Gastroesophageal sphincter (tissue), 3 donors: ENCODE results near the gene FHAD1.

Source experiments
- POLR2A ChIP-seq, 2 donors: fragments of 450-650 bp; IDR thresholded peaks; one replicate each; pipeline ENCODE4 v1.6.1; 2017; ENCODE audit warnings: antibody characterized with exemption in 2 of 2, mild to moderate bottlenecking in 2 of 2, moderate library complexity in 1 of 2
- TF ChIP-seq, protein P1 (sequence below), 4 experiments: fragments of 200-600 bp in 2 of 4; fragments of 450-650 bp in 2 of 4; sonication (generic) in 1 of 4; IDR thresholded peaks; one replicate each; pipeline ENCODE4 v1.5.1; 2017 to 2019; ENCODE audit warnings: antibody characterized with exemption in 4 of 4, mild to moderate bottlenecking in 2 of 4, moderate library complexity in 2 of 4

GRCh38 chr1:15429701-15430149 lies 182.7 kb downstream of the FHAD1 start:
- TF ChIP-seq, protein P1, sequence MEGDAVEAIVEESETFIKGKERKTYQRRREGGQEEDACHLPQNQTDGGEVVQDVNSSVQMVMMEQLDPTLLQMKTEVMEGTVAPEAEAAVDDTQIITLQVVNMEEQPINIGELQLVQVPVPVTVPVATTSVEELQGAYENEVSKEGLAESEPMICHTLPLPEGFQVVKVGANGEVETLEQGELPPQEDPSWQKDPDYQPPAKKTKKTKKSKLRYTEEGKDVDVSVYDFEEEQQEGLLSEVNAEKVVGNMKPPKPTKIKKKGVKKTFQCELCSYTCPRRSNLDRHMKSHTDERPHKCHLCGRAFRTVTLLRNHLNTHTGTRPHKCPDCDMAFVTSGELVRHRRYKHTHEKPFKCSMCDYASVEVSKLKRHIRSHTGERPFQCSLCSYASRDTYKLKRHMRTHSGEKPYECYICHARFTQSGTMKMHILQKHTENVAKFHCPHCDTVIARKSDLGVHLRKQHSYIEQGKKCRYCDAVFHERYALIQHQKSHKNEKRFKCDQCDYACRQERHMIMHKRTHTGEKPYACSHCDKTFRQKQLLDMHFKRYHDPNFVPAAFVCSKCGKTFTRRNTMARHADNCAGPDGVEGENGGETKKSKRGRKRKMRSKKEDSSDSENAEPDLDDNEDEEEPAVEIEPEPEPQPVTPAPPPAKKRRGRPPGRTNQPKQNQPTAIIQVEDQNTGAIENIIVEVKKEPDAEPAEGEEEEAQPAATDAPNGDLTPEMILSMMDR (IDR thresholded peaks at IDR 0.05), result no peak
- no peak for TF ChIP-seq POLR2A (IDR thresholded peaks at IDR 0.05)
